PC-3 (cell line): ENCODE results near the gene SPOUT1. TPM values are rescaled to one million over a fixed set of nuclear protein-coding genes. Genes with fewer than 3 reads are reported as not detected.

Source experiments
- ATAC-seq: fragments of 200-7000 bp; cut with Tn5 transposase; 2 replicates; pipeline ENCODE4 v1.9.1; 2020; ENCODE audit warnings: mild to moderate bottlenecking, moderate library complexity
- BruUV-seq: library from RNA; stranded (reverse); fragments of 400-500 nt; replicated peaks from 2 replicates; lab custom pipeline; 2021; lab: Mats Ljungman, UMichigan
- CTCF ChIA-PET: fragments of 300-600 bp; sonication (Branson Sonifier 250); formaldehyde crosslinking; loops from one replicate; lab custom pipeline; 2022; ENCODE audit warnings: antibody characterized with exemption; lab: Charles Lee
- POLR2A ChIA-PET: fragments of 300-600 bp; sonication (Branson Sonifier 250); formaldehyde crosslinking; loops from one replicate; lab custom pipeline; 2022; ENCODE audit warnings: antibody characterized with exemption; ENCODE audit not compliant: unreplicated experiment; lab: Charles Lee
- DNase-seq: peaks from one replicate; pipeline ENCODE4 v3.0.0-alpha.2; 2015
- H2AFZ ChIP-seq: fragments of 300-600 bp; sonication (generic); 2 replicates; pipeline ENCODE4 v1.6.0; 2016; ENCODE audit warnings: antibody characterized with exemption, low read length
- H3F3A ChIP-seq: fragments of 300-600 bp; sonication (generic); one replicate; pipeline ENCODE4 v1.6.0; 2017; ENCODE audit warnings: antibody characterized with exemption, low read length, control low read depth, mild to moderate bottlenecking; ENCODE audit not compliant: unreplicated experiment
- H3K27ac ChIP-seq: fragments of 300-600 bp; sonication (generic); 2 replicates; pipeline ENCODE4 v1.5.1; 2016; ENCODE audit warnings: mild to moderate bottlenecking, low read length
- H3K27me3 ChIP-seq: fragments of 300-600 bp; sonication (generic); 2 replicates; pipeline ENCODE4 v1.6.1; 2016; ENCODE audit warnings: low read length, mixed read lengths
- H3K36me3 ChIP-seq: fragments of 300-600 bp; sonication (generic); 2 replicates; pipeline ENCODE4 v1.6.1; 2016; ENCODE audit warnings: low read depth, mixed run types, low read length, mixed read lengths
- H3K4me1 ChIP-seq: fragments of 300-600 bp; sonication (generic); 2 replicates; pipeline ENCODE4 v1.5.1; 2016; ENCODE audit warnings: low read length; ENCODE audit not compliant: insufficient read depth
- H3K4me2 ChIP-seq: fragments of 300-600 bp; sonication (generic); 2 replicates; pipeline ENCODE4 v1.6.0; 2016; ENCODE audit warnings: low read length
- H3K4me3 ChIP-seq: fragments of 300-600 bp; sonication (generic); 2 replicates; pipeline ENCODE4 v1.5.1; 2016; ENCODE audit warnings: mild to moderate bottlenecking, low read length, mixed read lengths
- H3K79me2 ChIP-seq: fragments of 300-600 bp; sonication (generic); 2 replicates; pipeline ENCODE4 v1.6.1; 2017; ENCODE audit warnings: low read length, mixed read lengths
- H3K9ac ChIP-seq: fragments of 300-600 bp; sonication (generic); 2 replicates; pipeline ENCODE4 v1.6.0; 2016; ENCODE audit warnings: mild to moderate bottlenecking, low read length
- H3K9me2 ChIP-seq: fragments of 300-600 bp; sonication (generic); replicated peaks from 2 replicates; pipeline ENCODE4 v1.6.1; 2016; ENCODE audit warnings: mixed run types, low read length, mixed read lengths
- H3K9me3 ChIP-seq: fragments of 300-600 bp; sonication (generic); 2 replicates; pipeline ENCODE4 v1.6.1; 2016; ENCODE audit warnings: low read length, mixed read lengths
- H4K20me1 ChIP-seq: fragments of 300-600 bp; sonication (generic); 2 replicates; pipeline ENCODE4 v1.6.1; 2016; ENCODE audit warnings: low read length, mixed read lengths
- CTCF ChIP-seq: fragments of 300-600 bp; sonication (generic); conservative IDR thresholded peaks from 2 replicates; pipeline ENCODE4 v1.5.1; 2017; ENCODE audit warnings: antibody characterized with exemption, low read depth, mild to moderate bottlenecking, low read length
- EZH2 ChIP-seq: fragments of 300-600 bp; sonication (generic); IDR thresholded peaks from one replicate; pipeline ENCODE4 v1.6.1; 2017; ENCODE audit warnings: antibody characterized with exemption, mild to moderate bottlenecking, low read length; ENCODE audit not compliant: unreplicated experiment
- EZH2phosphoT487 ChIP-seq: fragments of 300-600 bp; sonication (generic); IDR thresholded peaks from 2 replicates; pipeline ENCODE4 v1.6.1; 2018; ENCODE audit warnings: mild to moderate bottlenecking, antibody characterized with exemption, low read length, borderline replicate concordance
- intact Hi-C: fragments of 100-400 bp; cut with micrococcal nuclease; formaldehyde crosslinking; loops from 2 replicates; pipeline ENCODE4 v1.9.0; 2023
- total RNA-seq: library from RNA; depleted of rRNA; stranded (reverse); fragments of >200 nt; gene quantifications from 2 replicates; pipeline ENCODE4 v1.2.3, GENCODE V29; 2014

SPOUT1 gene
- total RNA-seq, 1 experiment from 2014 or later = 27.2 TPM

- no peak for DNase-seq
- no peak overlapping the region for H2AFZ ChIP-seq
Observed at GRCh38 chr9:128841694-128842492, 12.3 kb upstream of the SPOUT1 start.

GRCh38 chr9:128840524-128840923 is 10.9 kb upstream of the SPOUT1 start:
- Histone ChIP-seq H3F3A (no peaks in the 10 kb centered on the region), H3K79me2 (no peaks in the 10 kb centered on the region), H3K9me3 (no peaks in the 10 kb centered on the region), H3K4me2 (no peak overlapping the region), H3K4me3 (no peak overlapping the region), H3K27ac (no peak overlapping the region), H2AFZ (no peak overlapping the region), H3K27me3 (no peaks in the 10 kb centered on the region), H3K4me1 (no peaks in the 10 kb centered on the region), H3K9ac (no peak overlapping the region), H3K36me3 (no peaks in the 10 kb centered on the region), H4K20me1 (no peaks in the 10 kb centered on the region), H3K9me2 (no peaks in the 10 kb centered on the region)
- intact Hi-C loops = no loop called here
- BruUV-seq = no TSS peak
- TF ChIP-seq EZH2 = no peak
- no peak for TF ChIP-seq EZH2phosphoT487
- POLR2A ChIA-PET = no interaction called here
- ATAC-seq = no peak
- CTCF ChIA-PET = no interaction called here
- no peak for DNase-seq

More at GRCh38 chr9:128841694-128842492, 12.3 kb upstream of the SPOUT1 start:
- no peaks in the 10 kb centered on the region for H3K79me2 ChIP-seq
- no peaks in the 10 kb centered on the region for H3K36me3 ChIP-seq
- CTCF ChIA-PET = interaction anchor here (0.6 kb wide), 1 partner anchor 196 kb away, joined by 3 read pairs; no protein-coding TSS in a partner anchor
- H3K27ac ChIP-seq = no peak overlapping the region
- H3K4me2 ChIP-seq = no peak overlapping the region
- TF ChIP-seq EZH2 (no peak), CTCF (no peak), EZH2phosphoT487 (no peak)
- H3K9me3 ChIP-seq = no peaks in the 10 kb centered on the region
- no peak for ATAC-seq
- no peak overlapping the region for H3K9ac ChIP-seq
- intact Hi-C loops = no loop called here
- POLR2A ChIA-PET = no interaction called here
- H3K4me3 ChIP-seq = no peak overlapping the region
- H3K4me1 ChIP-seq = no peaks in the 10 kb centered on the region
- no TSS peak for BruUV-seq
- H4K20me1 ChIP-seq = no peaks in the 10 kb centered on the region
- no peaks in the 10 kb centered on the region for H3F3A ChIP-seq
- H3K27me3 ChIP-seq = no peaks in the 10 kb centered on the region
- H3K9me2 ChIP-seq = no peaks in the 10 kb centered on the region

GRCh38 chr9:128838338-128838737 is 8.7 kb upstream of the SPOUT1 start:
- no peak for TF ChIP-seq EZH2phosphoT487
- TF ChIP-seq EZH2 = no peak
- H3F3A ChIP-seq = no peaks in the 10 kb centered on the region
- no peaks in the 10 kb centered on the region for H3K27me3 ChIP-seq
- no peak for DNase-seq
- no peaks in the 10 kb centered on the region for H3K9me2 ChIP-seq
- H3K4me1 ChIP-seq = no peaks in the 10 kb centered on the region
- intact Hi-C loops = no loop called here
- H3K4me2 ChIP-seq = no peak overlapping the region
- H3K36me3 ChIP-seq = no peaks in the 10 kb centered on the region
- BruUV-seq = no TSS peak
- ChIA-PET POLR2A (interaction anchor here (0.5 kb wide), 1 partner anchor 342 kb away, joined by 7 read pairs; no protein-coding TSS in a partner anchor), CTCF (no interaction called here)
- H3K27ac ChIP-seq = no peak overlapping the region
- H3K79me2 ChIP-seq = no peaks in the 10 kb centered on the region
- ATAC-seq = no peak
- no peak overlapping the region for H3K4me3 ChIP-seq
- no peaks in the 10 kb centered on the region for H4K20me1 ChIP-seq
- no peaks in the 10 kb centered on the region for H3K9me3 ChIP-seq
- no peak overlapping the region for H3K9ac ChIP-seq
- no peak overlapping the region for H2AFZ ChIP-seq
